ENCODE results near the gene RCAN2. TPM values are rescaled to one million over a fixed set of nuclear protein-coding genes. Genes with fewer than 3 reads are reported as not detected.
"Not testable (repeated sequence)": the region's sequence is repeated elsewhere in the genome, so short reads cannot be mapped to it uniquely, and the experiment has no call there.

The RCAN2 gene
- total RNA-seq, 1 experiment from 2014 or later = 4.7 TPM

GRCh38 chr6:46340246-46340645 is 151.0 kb downstream of the RCAN2 start:
- H3K4me2 ChIP-seq (ENCODE audit: low read depth, low read length, poor library complexity, severe bottlenecking) = no peak overlapping the region
- no peak overlapping the region for H3K4me3 ChIP-seq (ENCODE audit: low read length)
- H3K9ac ChIP-seq (ENCODE audit: low read length) = no peak overlapping the region
- no peaks in the 10 kb centered on the region for H3K27me3 ChIP-seq (ENCODE audit: low read length)
- no peak overlapping the region for H3K27ac ChIP-seq (ENCODE audit: low read length)
- H2AFZ ChIP-seq (ENCODE audit: low read length) = no peak overlapping the region
- DNase-seq = no peak
- H3K9me3 ChIP-seq (ENCODE audit: low read length) = no peaks in the 10 kb centered on the region
- no peaks in the 10 kb centered on the region for H3K79me2 ChIP-seq (ENCODE audit: low read length)
- H3K9me2 ChIP-seq (replicated peaks; ENCODE audit: insufficient read depth, low read length) = no peaks in the 10 kb centered on the region
- H3K4me1 ChIP-seq (ENCODE audit: low read length) = 0 out of 2 replicates have a peak, but pooled peaks cover 3% of the 10 kb centered on the region
- no peaks in the 10 kb centered on the region for H4K20me1 ChIP-seq (ENCODE audit: insufficient read depth, low read depth, low read length)
- H3K36me3 ChIP-seq (ENCODE audit: insufficient read depth, low read length) = no peaks in the 10 kb centered on the region

GRCh38 chr6:46338131-46338530 is 153.1 kb downstream of the RCAN2 start:
- no peak overlapping the region for H3K4me2 ChIP-seq (ENCODE audit: low read depth, low read length, poor library complexity, severe bottlenecking)
- H2AFZ ChIP-seq (ENCODE audit: low read length) = no peak overlapping the region
- no peak overlapping the region for H3K9ac ChIP-seq (ENCODE audit: low read length)
- H3K9me3 ChIP-seq (ENCODE audit: low read length) = no peaks in the 10 kb centered on the region
- no peak for DNase-seq
- H4K20me1 ChIP-seq (ENCODE audit: insufficient read depth, low read depth, low read length) = no peaks in the 10 kb centered on the region
- H3K79me2 ChIP-seq (ENCODE audit: low read length) = no peaks in the 10 kb centered on the region
- 0 out of 2 replicates have a peak, but pooled peaks cover 3% of the 10 kb centered on the region for H3K4me1 ChIP-seq (ENCODE audit: low read length)
- no peak overlapping the region for H3K27ac ChIP-seq (ENCODE audit: low read length)
- H3K36me3 ChIP-seq (ENCODE audit: insufficient read depth, low read length) = no peaks in the 10 kb centered on the region
- H3K4me3 ChIP-seq (ENCODE audit: low read length) = no peak overlapping the region
- no peaks in the 10 kb centered on the region for H3K9me2 ChIP-seq (replicated peaks; ENCODE audit: insufficient read depth, low read length)
- H3K27me3 ChIP-seq (ENCODE audit: low read length) = no peaks in the 10 kb centered on the region

GRCh38 chr6:46334442-46334841 is 156.8 kb downstream of the RCAN2 start:
- Histone ChIP-seq H3K27me3 (ENCODE audit: low read length) (no peaks in the 10 kb centered on the region), H3K79me2 (ENCODE audit: low read length) (no peaks in the 10 kb centered on the region), H4K20me1 (ENCODE audit: insufficient read depth, low read depth, low read length) (no peaks in the 10 kb centered on the region), H3K9ac (ENCODE audit: low read length) (no peak overlapping the region), H3K36me3 (ENCODE audit: insufficient read depth, low read length) (no peaks in the 10 kb centered on the region), H3K27ac (ENCODE audit: low read length) (no peak overlapping the region), H3K4me2 (ENCODE audit: low read depth, low read length, poor library complexity, severe bottlenecking) (no peak overlapping the region), H3K9me2 (replicated peaks; ENCODE audit: insufficient read depth, low read length) (no peaks in the 10 kb centered on the region), H3K9me3 (ENCODE audit: low read length) (no peaks in the 10 kb centered on the region), H3K4me3 (ENCODE audit: low read length) (no peak overlapping the region), H2AFZ (ENCODE audit: low read length) (no peak overlapping the region), H3K4me1 (ENCODE audit: low read length) (0 out of 2 replicates have a peak, but pooled peaks cover 3% of the 10 kb centered on the region)
- DNase-seq = no peak

GRCh38 chr6:46333481-46333880 is 157.8 kb downstream of the RCAN2 start:
- Histone ChIP-seq H3K9me2 (replicated peaks; ENCODE audit: insufficient read depth, low read length) (no peaks in the 10 kb centered on the region), H3K9ac (ENCODE audit: low read length) (no peak overlapping the region), H3K27me3 (ENCODE audit: low read length) (no peaks in the 10 kb centered on the region), H3K4me3 (ENCODE audit: low read length) (no peak overlapping the region), H3K36me3 (ENCODE audit: insufficient read depth, low read length) (no peaks in the 10 kb centered on the region), H3K4me2 (ENCODE audit: low read depth, low read length, poor library complexity, severe bottlenecking) (no peak overlapping the region), H4K20me1 (ENCODE audit: insufficient read depth, low read depth, low read length) (no peaks in the 10 kb centered on the region), H3K9me3 (ENCODE audit: low read length) (no peaks in the 10 kb centered on the region), H3K27ac (ENCODE audit: low read length) (no peak overlapping the region), H3K4me1 (ENCODE audit: low read length) (0 out of 2 replicates have a peak, but pooled peaks cover 3% of the 10 kb centered on the region), H3K79me2 (ENCODE audit: low read length) (no peaks in the 10 kb centered on the region), H2AFZ (ENCODE audit: low read length) (no peak overlapping the region)
- no peak for DNase-seq

- not testable (repeated sequence) for H3K4me3 ChIP-seq (ENCODE audit: low read length); H3K9me3 ChIP-seq (ENCODE audit: low read length); H4K20me1 ChIP-seq (ENCODE audit: insufficient read depth, low read depth, low read length); H3K79me2 ChIP-seq (ENCODE audit: low read length); H3K27me3 ChIP-seq (ENCODE audit: low read length); H3K27ac ChIP-seq (ENCODE audit: low read length); H3K9ac ChIP-seq (ENCODE audit: low read length); DNase-seq; H2AFZ ChIP-seq (ENCODE audit: low read length); H3K4me2 ChIP-seq (ENCODE audit: low read depth, low read length, poor library complexity, severe bottlenecking); H3K36me3 ChIP-seq (ENCODE audit: insufficient read depth, low read length); H3K9me2 ChIP-seq (replicated peaks; ENCODE audit: insufficient read depth, low read length)
- peaks cover 12% of the 10 kb centered on the region for H3K4me1 ChIP-seq (ENCODE audit: low read length)
Observed at GRCh38 chr6:46332448-46332847, 158.8 kb downstream of the RCAN2 start.

GRCh38 chr6:46331461-46331860 is 159.8 kb downstream of the RCAN2 start:
- Histone ChIP-seq H3K9me3 (ENCODE audit: low read length) (no peaks in the 10 kb centered on the region), H3K4me1 (ENCODE audit: low read length) (peaks cover 20% of the 10 kb centered on the region), H3K79me2 (ENCODE audit: low read length) (no peaks in the 10 kb centered on the region), H2AFZ (ENCODE audit: low read length) (no peak overlapping the region), H3K9ac (ENCODE audit: low read length) (no peak overlapping the region), H3K36me3 (ENCODE audit: insufficient read depth, low read length) (no peaks in the 10 kb centered on the region), H3K27me3 (ENCODE audit: low read length) (no peaks in the 10 kb centered on the region), H3K9me2 (replicated peaks; ENCODE audit: insufficient read depth, low read length) (no peaks in the 10 kb centered on the region), H3K27ac (ENCODE audit: low read length) (no peak overlapping the region), H3K4me3 (ENCODE audit: low read length) (no peak overlapping the region), H3K4me2 (ENCODE audit: low read depth, low read length, poor library complexity, severe bottlenecking) (no peak overlapping the region), H4K20me1 (ENCODE audit: insufficient read depth, low read depth, low read length) (no peaks in the 10 kb centered on the region)
- no peak for DNase-seq

GRCh38 chr6:46329568-46329967 is 161.7 kb downstream of the RCAN2 start:
- Histone ChIP-seq H3K27me3 (ENCODE audit: low read length) (no peaks in the 10 kb centered on the region), H3K9me2 (replicated peaks; ENCODE audit: insufficient read depth, low read length) (no peaks in the 10 kb centered on the region), H3K36me3 (ENCODE audit: insufficient read depth, low read length) (no peaks in the 10 kb centered on the region), H3K4me1 (ENCODE audit: low read length) (peaks cover 38% of the 10 kb centered on the region), H4K20me1 (ENCODE audit: insufficient read depth, low read depth, low read length) (no peaks in the 10 kb centered on the region), H3K27ac (ENCODE audit: low read length) (no peak overlapping the region), H2AFZ (ENCODE audit: low read length) (no peak overlapping the region), H3K4me3 (ENCODE audit: low read length) (no peak overlapping the region), H3K79me2 (ENCODE audit: low read length) (no peaks in the 10 kb centered on the region), H3K9ac (ENCODE audit: low read length) (no peak overlapping the region), H3K9me3 (ENCODE audit: low read length) (no peaks in the 10 kb centered on the region), H3K4me2 (ENCODE audit: low read depth, low read length, poor library complexity, severe bottlenecking) (no peak overlapping the region)
- no peak for DNase-seq

GRCh38 chr6:46327779-46328178 is 163.5 kb downstream of the RCAN2 start:
- Histone ChIP-seq H3K9me3 (ENCODE audit: low read length) (no peaks in the 10 kb centered on the region), H3K4me1 (ENCODE audit: low read length) (peaks cover 40% of the 10 kb centered on the region), H3K27me3 (ENCODE audit: low read length) (no peaks in the 10 kb centered on the region), H3K27ac (ENCODE audit: low read length) (no peak overlapping the region), H3K9me2 (replicated peaks; ENCODE audit: insufficient read depth, low read length) (no peaks in the 10 kb centered on the region), H3K36me3 (ENCODE audit: insufficient read depth, low read length) (no peaks in the 10 kb centered on the region), H3K79me2 (ENCODE audit: low read length) (no peaks in the 10 kb centered on the region), H2AFZ (ENCODE audit: low read length) (no peak overlapping the region), H3K4me2 (ENCODE audit: low read depth, low read length, poor library complexity, severe bottlenecking) (no peak overlapping the region), H3K9ac (ENCODE audit: low read length) (no peak overlapping the region), H3K4me3 (ENCODE audit: low read length) (no peak overlapping the region), H4K20me1 (ENCODE audit: insufficient read depth, low read depth, low read length) (no peaks in the 10 kb centered on the region)
- DNase-seq = no peak
